Pulmonary artery endothelial cell (primary cell): Measurements from ENCODE around the gene CUX1. TPM values are rescaled to one million over a fixed set of nuclear protein-coding genes. Genes with fewer than 3 reads are reported as not detected.
"Not testable (repeated sequence)": the region's sequence is repeated elsewhere in the genome, so short reads cannot be mapped to it uniquely, and the experiment has no call there.

ENCODE experiments used
- DNase-seq: peaks from one replicate; pipeline ENCODE4 v3.0.0-alpha.2; 2011; ENCODE audit warnings: low read depth, low spot score
- total RNA-seq: library from RNA; depleted of rRNA; stranded (reverse); fragments of >200 nt; gene quantifications from 2 replicates; pipeline ENCODE4 v1.2.3, GENCODE V29; 2014

Gene CUX1
- total RNA-seq, 1 donor from 2014 or later = 20.8 TPM

DNA sequence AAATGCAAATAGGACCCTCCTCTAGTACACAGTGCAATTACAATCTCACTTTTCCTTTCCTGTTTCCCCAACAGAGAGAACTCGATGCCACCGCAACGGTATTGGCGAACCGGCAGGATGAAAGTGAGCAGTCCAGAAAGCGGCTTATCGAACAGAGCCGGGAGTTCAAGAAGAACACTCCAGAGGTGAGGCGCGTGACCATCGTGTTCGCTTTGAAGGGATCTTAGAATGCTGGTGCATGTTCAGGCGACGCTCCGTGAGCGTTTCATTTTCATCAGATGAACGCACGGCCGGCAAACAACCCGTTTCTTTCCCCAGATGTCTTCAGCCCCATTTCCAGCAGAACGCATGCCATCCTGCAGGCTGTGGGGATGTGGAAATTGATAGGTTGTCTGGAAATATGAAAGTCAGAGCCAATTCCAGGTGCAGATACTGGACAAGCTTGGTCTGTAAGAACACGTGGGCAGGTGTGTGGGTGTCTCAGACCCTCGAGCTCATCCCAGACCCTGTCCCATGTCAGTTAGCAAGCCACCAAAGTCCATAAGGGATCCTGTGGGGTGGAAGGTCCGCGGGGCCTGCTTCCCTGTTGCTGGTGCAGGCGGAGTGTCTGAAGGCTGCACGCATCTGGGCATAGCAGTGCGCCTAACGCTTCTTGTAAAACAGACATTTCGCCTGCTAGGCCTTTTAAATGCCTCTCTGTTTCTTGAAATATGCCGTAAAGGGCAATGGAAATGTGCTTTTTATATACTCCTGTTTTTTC is 98.8 kb downstream of the CUX1 start:
- no peak for DNase-seq

DNA sequence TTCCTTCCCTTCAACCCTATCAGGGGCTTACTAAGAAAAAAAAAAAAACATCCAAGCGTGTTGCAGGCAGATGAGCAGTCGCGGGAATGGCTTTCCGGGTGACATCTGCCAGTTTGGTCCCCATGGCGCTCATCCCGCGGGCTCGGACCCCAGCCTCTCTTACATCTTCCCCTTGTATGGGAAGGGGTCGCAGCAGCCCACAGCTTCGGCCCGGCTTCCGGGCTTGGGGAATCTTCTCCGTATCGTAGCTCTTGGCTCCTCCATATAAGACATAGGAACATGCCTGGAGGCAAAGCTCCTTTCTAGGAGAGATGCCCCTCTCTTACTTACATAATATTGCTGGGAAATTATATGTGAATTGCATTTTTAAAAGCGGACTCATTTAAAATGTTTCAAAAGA is 99.5 kb downstream of the CUX1 start:
- no peak for DNase-seq

DNA sequence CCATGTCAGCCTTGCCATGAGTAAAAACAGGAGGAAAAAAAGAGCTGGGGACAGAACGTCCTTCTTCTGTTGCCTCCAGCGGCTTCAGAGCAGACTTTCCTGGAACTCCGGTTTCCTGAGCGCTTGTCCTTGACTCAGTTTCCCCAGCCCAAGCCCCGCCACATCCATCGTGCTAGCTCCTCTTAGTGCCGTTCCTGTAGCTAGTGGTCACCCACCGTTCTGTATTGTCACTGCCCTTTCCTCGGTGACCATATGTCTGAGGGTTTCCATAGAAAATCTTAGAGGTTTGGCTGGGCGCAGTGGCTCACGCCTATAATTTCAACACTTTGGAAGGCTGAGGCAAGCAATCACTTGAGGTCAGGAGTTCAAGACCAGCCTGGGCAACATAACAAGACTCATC is 100.1 kb downstream of the CUX1 start:
- DNase-seq = no peak

DNA sequence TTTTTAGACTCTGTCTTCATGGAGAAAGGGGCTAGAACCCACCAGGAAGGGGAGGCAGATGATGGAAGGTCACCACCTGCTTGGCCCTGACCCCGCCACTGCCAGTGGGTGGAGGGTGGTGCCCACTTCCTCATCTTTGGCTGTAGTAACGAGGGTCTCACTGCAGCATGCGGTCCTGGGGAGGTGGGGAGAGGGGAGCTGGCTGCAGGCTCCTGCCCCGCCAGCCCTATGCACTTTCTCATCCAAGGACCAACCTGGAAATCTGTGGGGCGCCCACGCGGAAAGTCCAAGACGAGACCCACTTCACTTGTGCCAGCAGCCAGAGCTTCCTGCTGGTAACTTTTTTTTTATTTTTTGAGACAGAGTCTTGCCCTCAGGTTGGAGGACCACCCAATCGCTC is 101.0 kb downstream of the CUX1 start:
- no peak for DNase-seq

DNA sequence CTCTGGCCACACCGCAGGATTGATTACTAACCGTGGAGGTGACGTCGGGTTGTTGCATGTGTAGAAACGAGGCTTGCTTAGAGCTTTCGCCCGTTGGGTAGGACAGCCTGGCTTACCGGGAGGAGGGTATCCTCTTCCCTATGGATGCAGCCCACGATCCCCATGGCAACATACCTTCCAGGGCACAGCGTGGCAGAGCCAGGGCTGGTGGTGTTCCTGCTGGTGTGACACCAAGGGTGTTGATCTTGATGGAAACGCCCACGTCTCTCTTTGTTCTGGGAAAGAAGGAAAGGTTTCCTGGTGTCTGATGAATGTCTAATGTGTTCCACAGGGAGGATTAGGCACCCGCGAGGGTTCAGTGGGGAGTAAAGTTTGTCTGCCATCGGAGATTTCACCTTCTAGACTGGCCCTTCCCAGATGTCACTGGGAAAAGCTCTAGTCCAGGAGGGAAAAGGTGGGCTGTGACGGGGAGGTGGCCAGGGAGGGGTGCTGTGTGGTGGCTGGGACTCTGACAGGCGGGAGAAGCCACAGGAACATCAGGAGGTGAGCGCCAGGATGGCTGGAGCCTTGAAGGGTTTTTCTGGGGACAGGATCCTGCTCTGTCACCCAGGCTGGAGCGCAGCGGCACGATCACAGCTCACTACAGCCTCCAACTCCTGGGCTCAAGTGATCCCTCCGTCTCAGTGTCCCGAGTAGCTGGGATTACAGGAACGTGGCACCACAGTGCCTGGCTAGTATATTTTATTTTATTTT is 102.1 kb downstream of the CUX1 start:
- no peak for DNase-seq

DNA sequence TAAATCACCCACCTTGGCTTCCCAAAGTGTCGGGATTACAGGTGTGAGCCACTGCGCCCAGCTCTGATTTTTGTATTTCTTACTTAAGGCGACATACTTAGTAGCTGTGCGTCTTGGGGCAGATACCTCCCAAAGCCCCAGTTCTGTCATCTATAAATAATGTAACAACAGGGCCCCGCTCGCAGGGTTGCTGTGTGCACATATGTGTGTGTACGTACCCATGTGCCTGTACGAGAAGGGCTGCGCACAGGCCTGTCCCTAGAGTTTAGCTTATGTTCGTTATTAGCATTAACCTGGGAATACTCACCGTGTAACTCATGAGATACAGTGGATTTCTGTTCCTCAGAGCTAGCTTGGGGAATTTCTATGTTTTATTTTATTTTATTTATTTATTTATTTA is 103.6 kb downstream of the CUX1 start:
- no peak for DNase-seq

DNA sequence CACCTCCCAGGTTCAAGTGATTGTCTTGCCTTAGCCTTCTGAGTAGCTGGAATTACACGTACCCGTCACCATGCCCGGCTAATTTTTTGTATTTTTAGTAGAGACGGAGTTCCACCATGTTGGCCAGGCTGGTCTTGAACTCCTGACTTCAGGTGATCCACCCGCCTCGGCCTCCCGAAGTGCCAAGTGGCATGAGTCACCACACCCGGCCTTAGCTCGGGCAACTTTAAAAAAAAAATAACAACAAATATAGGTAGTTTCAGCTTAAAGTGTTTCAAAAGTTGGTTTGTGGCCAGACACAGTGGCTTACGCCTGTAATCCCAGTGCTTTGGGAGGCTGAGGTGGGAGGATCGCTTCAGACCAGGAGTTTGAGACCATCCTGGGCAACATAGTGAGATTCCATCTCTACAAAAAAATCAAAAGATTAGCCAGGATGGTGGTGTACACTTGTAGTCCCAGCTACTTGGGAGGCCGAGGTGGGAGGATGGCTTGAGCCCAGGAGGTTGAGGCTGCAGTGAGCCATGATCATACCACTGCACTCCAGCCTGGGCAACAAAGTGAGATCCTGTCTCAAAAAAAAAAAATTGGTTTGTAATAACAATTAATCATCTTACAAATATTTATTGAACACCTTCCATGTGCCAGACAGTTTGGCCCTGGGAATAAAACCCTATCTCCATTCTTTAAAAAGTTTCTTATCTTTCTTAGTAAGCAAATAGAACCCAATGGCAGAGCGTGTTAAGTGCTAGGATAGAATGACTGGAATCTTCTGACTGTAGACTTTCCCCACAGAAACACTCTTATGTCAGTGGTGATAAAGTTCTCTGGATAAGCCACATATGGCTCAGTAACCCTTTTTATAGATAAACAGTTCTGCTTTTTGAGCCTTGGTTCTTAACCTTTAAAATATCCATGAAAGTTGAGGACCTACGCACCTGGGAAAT is 104.4 kb downstream of the CUX1 start:
- DNase-seq = not testable (repeated sequence)

DNA sequence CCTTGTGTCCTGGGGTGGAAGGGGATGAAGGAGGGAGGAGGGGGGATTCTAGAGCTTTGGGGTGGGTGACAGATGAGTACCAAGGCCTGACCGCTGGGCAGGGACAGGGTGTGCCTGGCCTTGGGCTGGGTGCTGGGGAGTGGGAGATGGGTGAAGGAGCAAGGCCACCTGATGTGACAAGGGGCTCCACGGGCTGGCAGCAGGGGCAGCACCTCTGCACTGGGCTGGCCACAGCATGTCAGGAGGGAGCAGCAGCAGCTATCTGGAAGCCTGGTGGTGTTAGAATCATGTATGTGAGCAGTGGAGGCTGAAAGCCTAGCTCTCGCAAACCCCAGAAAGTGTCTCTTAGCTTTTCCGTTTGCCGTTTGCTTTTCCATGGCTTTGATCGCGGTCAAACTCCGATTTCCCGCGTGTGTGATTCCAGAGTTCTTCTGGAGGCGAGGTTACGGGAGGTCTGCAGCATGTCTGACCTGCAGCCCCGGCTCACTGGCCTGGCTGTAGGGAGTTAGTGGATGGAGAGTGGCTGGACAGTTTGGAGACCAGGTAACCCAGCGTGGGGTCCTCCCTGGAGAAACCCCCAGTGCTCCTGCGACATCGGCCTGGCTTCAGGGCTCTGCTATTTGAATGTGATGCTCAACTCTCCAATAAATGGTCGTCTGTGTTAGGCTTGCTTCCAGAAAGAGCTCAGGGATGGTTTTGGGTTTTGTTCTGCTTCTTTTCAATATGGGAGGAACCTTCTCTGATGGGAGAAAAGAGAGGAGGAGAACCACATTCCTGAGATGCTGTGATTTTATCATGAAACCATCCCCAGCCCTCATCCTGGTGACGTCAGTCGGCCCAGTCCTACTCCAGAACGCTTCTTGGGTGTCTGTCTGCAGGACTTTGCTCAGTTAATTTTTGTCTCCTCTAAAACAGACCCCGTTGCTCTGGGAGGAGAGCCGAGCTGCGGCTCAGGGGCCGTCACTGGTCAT is 105.5 kb downstream of the CUX1 start:
- no peak for DNase-seq

DNA sequence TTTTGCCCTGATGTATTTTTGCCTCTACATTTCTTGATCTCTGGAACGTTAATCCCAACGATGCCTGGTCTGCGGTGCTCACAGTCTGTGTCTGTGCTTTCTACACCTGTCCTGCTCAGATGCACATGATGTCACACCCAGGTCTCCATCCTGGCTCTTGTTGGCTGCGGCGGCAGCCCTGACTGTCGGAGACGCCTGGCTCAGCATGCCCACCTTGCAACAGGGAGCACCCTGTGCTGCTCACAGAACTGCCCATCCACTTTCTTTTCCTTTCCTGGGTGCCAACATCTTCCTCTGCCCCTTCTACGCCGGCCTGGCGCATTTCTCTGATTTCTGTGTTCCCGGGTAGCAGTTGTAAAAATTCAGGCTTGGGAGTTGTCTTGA is 106.2 kb downstream of the CUX1 start:
- DNase-seq = no peak

DNA sequence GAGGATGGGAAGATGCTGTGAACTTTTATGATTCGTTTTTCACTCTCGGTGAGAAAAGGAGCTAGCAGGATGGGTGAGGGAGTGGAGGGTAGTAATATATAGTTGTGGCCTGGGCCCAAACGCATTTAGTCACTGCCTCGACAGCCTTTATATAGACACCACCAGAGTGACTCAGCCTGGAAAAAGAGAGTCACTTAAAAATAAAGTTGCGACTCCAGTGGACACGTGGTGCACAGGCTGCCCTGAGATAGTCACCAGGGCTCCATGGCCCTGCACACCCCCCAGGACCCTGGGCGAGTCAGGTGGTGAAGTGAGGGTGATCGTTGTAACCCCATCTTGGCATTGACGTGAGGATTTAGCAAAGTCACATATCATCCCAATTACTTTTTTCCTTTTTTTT is 106.7 kb downstream of the CUX1 start:
- DNase-seq = no peak

DNA sequence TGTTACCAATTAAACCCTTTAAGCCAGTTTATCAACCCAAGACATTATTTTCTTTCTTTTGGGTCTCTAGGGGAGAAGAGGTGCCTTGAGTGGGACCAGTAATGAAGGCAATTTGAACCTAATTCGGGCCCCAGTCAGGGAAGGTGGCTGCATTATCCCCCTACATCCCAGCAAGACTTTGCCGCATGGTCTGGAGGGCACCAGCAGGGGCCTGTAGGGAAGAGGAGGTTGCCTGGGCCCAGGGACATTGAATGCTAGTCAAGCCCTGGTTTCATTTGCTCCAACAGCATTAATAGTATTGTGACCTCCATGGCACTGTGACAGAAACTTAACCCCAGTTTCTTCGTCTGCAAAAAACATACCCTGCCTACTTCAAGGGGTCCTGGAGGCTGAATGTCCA is 108.8 kb downstream of the CUX1 start:
- no peak for DNase-seq

DNA sequence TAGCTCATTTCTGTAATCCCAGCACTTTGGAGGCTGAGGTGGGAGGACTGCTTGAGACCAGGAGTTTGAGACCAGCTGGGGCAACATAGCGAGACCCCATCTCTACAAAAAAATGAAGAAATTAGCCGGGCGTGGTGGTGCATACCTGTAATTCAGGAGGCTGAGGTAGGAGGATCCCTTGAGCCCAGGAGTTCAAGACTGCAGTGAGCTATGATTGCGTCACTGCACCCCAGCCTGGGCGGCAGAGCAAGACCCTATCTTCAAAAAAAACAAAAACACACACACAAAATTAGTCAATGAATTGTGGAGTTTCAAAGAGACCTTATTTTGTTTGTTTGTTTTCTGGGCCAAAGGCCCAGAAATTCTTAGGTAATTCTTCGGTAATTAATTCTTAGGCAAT is 110.0 kb downstream of the CUX1 start:
- DNase-seq = no peak

DNA sequence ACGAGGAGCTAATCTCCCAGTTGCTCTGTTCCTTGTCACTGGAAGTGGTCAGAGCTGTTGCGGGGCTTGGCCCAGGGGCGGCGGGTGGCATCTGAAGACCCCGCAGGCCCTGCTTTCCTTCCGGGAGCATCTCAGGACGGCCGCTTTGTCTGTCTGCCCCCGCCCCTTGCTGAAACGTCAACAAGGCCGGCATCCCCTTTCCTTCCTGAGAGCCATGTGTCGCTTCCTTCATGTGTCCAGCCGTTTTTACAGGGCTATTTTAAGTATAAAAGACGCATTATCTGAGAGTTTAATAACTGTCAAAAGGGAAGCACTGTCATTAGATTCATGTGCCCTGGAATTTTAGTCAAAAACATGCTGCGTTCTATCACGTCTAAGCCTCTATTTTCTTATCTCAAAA is 110.4 kb downstream of the CUX1 start:
- DNase-seq = no peak

DNA sequence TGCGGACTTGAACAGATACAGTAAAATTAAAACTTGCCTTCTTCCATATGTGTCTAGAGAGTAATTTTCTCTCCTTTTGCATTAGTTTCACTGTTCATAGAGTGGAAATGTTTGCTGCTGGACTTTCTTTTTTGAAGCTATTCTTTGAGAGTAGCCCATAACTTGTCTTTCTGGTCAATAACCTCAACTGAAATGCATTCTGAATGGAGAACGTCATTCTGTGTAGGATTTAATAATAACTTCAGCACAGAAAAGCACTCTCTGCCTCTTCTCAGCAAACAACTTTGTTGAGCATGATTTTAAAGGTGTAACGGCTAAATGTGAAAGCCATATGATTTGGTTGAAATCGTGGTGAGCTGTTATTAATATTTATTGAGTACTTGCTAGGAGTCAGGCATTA is 111.8 kb downstream of the CUX1 start:
- no peak for DNase-seq

DNA sequence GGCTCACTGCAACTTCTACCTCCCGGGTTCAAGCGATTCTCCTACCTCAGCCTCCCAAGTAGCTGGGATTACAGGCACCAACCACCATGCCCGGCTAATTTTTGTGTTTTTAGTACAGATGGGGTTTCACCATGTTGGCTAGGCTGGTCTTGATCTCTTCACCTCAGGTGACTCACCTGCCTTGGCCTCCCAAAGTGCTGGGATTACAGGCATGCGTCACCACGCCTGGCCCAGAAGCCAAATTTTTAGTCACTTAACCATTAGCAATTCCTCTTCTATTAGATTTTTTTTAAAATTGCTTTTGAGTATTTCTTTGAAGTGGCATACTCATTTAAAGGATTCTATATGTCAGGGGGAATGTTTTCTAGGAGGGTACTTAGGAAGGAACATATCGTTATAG is 112.5 kb downstream of the CUX1 start:
- DNase-seq = not testable (repeated sequence)

DNA sequence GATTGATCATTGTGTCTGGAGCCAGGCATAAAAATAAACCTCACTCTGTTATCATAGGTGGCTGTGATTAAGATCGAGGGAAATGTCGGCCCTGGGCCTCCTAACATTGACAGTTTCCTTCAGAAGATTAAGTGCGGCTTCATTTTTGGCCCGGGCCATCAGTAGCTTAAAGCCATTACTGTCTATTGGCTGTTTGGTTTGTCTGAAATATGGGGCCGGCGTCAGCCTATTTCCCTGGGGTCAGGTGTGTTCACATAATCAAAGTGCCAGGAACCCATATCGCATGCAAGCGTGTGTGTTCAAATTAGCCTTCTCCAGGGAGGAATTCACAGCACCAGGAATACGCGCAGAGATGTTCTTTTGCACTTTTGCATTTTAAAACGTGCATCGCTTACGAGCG is 114.7 kb downstream of the CUX1 start:
- no peak for DNase-seq

DNA sequence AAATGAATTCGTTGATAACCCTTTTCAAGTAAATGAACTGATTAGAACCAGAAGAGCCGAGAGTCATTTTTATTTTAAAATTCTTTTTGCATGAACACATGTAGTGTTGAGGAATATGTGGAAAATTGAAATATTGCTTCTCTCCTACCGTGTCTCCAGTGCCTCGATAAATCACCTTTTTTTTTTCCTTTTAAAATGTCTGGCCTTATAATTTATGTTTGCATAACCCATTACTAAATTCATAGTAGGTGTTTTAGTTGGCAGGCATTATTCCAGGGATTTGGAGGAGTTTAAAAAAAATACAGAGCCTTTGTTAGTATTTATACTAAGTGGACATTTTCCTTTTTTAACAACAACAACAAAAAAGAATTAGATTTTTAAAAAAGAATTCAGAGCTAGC is 115.6 kb downstream of the CUX1 start:
- no peak for DNase-seq

DNA sequence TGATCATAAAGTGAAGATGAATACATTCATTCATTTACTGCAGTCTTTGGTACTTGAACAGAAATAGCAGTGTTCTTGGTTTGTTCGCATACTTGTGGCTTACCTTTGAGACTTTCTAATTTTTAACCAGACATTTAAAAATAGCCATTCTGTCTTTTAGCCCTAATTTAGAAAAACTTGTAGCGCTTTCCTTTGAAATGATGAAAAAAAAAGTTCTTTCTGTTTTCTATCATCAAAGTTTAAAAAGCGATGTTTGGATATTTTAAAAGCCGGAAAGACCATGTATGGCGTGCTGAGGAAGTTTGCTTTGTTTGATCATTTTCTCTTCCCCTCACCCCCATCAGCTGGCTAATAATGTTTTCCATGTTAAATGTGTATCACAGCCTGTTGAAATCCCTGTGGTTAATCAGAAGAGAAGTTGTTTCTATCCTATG is 116.3 kb downstream of the CUX1 start:
- no peak for DNase-seq

DNA sequence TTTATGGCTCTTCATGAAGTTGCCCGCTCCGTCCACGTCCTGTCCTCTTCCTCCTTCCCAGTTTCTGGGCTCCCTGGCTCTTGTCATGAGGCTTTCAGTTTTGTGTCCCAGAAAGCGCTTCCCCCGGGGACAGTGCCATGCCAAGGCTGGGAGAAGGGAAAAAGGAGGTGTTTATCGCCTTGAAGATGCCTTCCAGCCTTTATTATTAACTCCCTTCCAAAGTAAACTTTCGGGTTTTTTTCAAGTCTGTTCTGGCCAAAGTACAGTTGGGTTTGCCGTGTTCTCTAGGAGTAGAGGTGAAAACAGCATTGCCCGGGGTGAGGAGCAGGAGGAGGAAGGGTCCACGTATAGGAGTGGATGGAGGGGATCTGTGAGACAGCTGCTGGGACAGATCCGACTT is 117.2 kb downstream of the CUX1 start:
- DNase-seq = no peak

DNA sequence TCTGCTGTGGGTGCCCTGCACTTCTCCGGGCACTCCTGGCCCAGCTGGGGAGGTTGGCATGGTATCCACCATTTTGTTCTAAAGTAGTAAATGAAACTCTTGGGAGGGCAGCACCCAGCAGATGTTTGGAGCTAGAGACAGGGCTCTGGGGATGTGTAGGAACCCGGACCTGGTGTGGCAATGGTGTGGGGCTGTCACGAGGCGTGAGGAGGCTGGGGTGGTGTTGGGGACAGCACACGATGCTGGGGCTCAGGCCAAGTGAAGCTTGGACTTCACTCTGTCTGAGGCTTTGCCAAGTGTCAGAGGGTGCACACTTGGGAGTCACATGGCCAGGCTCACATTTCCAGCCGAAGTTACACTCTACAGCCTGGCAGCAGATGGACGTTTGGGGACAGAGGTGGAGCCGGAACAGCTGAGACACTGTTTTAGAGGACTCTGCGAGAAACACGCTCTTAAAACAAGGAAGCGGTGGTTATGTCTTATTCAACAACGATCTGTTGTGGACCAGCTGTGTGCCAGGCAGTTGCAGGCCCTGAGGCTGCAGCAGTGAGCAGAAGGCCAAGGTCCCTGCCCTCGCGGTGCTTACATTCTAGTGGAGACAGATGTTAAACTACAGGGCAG is 118.2 kb downstream of the CUX1 start:
- DNase-seq = no peak
